ENCODE measurements around the gene OXCT1.

OXCT1 gene

DNA sequence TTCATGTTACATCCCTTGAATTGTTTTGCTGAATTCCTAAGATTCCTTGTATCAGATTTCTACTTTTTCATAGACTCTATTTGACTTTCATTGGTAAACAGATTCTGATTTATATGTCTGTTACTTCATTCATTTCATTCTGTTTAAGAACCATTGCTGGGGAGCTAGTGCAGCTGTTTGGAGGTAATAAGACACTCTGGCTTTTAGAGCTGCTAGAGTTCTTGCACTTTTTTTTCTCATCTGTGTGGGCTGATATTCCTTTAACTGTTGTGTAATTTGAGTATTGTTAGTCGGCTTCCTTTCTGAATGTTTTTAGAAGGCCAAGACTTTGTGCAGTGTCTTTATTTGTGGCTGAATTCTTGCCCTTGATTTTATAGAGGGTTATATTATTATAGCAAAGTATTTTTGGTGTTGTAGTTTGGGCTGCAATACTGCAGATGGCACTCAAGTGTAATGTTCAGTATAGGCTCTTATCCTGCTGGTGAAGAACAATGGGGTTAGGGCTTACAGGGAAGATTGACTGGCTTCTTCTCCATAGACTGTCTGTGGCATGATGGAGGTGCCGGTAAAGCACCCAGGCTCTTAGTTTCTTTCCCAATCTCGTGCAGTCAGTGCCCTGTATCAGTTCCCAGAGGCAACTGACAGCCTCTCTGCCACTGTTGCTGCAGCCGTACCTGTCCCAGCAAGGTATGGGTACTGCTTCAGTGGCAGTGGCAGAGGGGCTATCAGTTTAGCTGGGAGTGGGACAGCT, 162.2 kb downstream of the OXCT1 start:
- DNase-seq: no peak

DNA sequence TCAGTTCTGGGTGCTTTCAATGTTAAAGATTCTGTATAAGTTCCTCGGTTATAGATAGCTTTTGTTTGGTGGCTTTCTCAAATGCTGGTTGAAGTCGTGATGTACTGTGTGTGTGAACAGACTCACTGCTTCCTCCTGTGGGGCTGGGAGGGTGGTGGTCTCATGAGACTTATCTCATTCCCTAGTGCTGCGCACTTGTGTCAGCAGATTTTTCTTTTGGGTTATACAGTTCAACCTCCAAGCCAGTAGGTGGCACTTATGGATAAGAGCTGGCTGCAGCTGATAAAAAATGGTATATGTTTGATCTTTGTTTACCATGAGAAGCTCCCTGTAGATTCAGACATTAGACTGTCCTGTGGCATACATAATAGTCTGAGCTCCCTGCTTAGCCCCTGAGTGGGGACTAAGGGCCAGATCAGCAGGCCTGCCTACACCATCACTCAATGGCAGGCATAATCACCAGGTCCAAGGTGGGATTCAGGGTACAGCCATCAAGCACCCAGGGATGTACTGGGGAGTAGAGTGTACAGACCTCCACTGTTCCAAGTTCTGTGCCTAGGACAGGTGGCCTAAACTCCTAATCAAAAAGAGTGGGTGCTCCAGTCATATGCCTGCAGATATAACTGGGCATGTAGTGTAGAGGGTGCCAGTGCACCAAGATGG, 174.2 kb downstream of the OXCT1 start:
- no peak for DNase-seq

DNA sequence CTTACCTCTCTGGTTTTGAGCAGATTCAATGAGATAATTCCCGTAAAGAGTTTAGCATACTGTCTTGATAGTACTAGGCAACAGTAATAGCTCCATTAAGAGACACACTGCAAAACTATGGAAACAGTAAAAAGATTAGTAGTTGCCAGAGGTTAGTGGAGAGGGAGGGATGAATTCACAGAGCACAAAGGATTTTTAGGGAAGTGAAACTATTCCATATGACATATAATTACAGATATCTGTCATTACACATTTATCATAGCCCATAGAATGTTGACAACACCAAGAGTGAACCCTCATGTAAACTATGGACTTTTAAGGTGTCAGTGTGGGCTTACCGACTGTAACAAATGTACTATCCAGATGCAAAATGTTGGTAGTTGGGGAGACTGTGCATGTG, 183.5 kb downstream of the OXCT1 start:
- no peak for DNase-seq

DNA sequence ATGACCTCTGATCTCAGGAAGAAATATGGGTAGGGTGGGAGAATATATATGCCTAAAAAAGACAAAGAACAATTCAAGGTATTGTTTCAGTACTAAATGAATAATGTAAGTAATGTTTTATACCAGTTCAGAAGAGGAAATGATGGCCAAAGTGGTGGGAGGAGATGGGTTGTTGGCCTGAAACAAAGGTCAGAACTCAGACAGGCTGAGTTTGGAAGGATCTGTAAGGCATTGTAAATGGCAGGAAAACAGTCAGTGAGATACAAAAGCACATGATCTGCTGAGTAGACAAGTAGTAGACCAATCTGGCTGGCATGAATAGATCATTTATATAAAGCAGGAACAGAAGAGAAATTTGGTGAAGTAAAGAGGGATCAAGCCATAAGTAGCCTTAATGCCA, 184.0 kb downstream of the OXCT1 start:
- no peak for DNase-seq

DNA sequence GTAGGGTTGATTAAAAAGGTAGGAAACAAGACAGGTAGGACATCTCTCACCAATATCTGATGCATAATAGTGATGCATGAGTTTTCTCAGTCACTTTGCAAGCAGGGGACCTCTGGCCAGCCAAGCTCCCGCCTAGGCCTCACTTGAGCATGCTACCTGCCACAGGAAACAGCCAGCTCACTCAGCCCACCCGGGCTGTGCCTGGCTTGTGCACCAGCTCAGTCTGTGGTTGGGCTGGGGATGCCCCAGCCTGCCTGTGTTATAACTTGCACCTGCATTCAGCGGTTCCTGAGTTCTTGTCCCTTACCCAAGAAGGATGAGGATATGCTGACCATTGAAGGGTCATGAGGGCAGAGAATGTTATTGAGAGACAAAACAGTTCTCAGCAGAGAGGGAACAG, 187.0 kb downstream of the OXCT1 start:
- DNase-seq: no peak

DNA sequence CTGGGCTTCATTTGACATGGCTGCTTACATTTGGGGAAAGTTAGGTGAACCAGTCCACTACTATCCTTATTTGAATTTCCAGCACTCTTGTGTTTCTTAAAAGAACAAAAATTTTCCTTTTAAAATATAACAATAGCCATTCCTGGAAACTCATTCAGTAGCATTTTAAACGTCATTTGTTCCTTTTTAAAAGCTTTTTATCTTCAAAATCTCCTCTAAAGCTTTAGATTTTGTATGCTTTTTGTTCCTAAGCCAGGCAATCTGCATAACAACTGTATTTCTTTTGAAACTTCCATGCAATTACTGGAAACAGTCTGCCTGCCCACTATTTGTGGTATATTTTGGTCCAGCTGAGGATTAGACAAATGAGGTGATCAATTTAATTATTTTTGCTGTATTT, 187.6 kb downstream of the OXCT1 start:
- no peak for DNase-seq

DNA sequence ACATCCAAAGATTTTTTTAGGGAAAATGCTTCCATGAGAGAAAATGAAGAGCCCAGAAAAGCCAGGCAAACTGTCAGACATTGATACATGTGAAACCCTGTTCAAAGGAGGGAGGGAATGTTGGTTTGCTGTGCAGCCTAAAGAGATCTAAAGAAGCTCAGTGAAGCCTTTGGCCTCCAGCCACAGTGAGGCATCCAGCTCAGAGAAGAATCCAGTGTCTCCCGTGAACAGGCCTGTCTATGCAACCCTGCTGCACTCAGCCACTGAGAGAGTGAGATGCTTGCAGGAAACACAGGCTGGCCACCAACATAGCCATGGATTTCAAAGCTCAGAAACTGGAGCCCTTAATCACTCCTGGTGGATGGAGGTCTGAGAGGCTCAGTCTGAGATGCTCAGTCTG, 188.4 kb downstream of the OXCT1 start:
- no peak for DNase-seq

Data from central memory CD4-positive, alpha-beta T cell (primary cell).